LoVo (cell line): ENCODE data around the gene TEC.
"Not testable (repeated sequence)": the region's sequence is repeated elsewhere in the genome, so short reads cannot be mapped to it uniquely, and the experiment has no call there.

Source experiments
- DNase-seq: peaks from one replicate; pipeline ENCODE4 v3.0.0-alpha.2; 2016; ENCODE audit warnings: low spot score

TEC gene

DNA sequence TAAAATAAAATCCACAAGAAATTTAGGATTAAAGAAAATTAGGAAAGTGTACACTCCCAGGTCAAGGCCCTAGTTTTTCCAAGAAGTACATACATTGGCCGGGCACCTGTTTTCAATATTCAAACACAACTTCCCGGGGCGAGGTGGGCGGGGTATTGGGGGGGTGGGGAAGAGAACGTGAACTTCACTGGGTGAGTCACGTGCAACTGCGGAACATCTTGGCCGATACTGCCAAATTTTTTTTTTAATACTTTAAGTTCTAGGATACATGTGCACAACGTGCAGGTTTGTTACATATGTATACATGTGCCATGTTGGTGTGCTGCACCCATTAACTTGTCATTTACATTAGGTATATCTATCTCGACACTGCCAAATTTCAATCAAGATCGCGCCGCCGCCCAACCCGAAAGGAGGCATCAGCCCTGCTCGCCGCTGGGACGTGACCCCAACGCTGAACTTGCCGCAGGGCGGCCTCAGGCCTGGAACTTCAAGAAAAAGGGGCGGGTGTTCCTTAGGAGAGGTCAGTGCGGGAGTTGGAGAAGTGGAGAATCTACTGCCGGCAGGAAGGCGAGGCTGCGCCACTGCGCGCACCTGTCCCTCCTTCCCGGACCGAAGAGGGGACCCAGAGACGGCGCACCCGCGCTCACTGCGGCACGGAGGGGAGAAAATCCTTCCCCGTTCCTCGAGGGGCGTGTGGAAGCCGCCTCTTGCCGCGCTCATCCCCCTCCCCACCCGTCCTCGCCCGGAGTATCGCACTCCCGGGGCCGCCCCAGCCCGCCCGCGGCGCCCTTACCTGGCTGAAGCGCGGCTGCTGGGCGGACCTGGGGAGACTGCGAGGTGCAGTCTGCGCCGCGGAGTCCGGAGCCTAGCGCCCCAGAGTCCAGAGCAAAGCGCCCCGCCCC is at the start of gene TEC:
Gene TEC (minus strand): TSS at position 883 of the 905 bp plus-strand sequence. CDS start 41,224 bp downstream, outside the sequence.
- DNase-seq = peak; percentile 59

DNA sequence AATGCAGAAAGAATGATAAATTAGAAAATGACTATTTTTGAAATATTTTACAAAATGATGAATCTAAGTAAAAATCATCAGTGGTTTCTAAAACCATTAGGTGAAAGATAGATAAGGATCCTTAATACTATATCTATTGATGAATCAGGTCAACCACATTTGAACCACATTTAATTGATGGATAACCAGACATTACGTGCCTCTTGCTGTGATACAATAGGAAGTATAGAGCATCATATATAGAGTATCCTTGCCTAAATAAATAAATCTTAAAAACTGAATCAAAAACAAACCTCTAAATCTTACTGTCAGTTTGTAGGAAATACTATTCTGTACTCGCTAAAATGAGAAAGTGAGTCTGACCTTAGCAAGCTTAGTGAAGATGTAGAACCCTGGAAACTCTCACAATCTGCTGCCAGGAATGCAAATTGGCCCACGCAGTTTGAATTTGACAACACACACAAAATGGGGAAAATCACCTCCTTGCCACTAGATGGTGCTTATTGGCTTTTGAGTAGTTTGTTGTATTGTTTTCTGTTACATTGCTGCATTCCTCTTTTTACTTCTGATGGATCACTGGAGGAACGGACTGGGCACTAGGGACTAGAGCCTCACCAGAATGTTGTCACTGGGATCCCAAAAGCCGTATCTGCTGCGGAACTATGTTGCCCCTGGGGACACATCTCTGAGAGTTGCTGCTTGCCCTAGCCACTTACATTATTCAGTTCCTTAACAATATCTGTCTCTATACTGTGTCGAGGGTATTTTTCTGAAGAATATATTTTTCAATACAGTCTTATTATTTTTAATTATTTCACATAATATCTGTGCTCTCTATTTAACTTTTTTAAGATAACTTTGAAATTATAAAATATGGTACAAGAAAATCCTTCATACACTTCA is 46.3 kb upstream of the TEC start:
- DNase-seq = peak; percentile 46

DNA sequence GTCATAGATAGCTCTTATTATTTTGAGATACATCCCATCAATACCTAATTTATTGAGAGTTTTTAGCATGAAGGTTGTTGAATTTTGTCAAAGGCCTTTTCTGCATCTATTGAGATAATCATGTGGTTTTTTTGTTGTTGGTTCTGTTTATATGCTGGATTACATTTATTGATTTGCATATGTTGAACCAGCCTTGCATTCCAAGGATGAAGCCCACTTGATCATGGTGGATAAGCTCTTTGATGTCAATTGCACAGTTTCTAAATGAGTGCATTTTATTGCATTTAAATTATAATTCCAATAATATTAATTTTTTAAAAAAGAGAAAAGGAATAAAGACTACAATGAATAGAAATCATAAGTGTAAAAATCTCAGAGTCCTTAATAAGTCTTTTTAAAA is 45.1 kb upstream of the TEC start:
- not testable (repeated sequence) for DNase-seq

DNA sequence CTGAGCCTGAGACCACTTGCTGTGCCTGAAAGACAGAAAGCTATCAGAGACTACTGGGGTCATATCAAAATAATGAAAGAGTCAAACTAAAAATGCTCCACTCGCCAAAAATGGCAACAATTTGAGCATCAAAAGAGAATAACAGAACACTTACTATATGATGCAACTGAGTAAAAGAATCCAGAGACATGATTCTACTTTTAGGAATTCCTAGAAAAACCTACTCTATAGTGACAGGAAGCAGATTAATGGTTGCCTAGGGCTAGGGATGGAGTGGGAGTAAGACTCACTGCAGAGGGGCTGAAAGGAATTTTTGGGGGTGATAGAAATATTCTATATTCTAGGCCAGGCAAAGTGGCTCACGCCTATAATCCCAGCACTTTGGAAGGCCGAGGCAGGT is 42.3 kb upstream of the TEC start:
- no peak for DNase-seq

DNA sequence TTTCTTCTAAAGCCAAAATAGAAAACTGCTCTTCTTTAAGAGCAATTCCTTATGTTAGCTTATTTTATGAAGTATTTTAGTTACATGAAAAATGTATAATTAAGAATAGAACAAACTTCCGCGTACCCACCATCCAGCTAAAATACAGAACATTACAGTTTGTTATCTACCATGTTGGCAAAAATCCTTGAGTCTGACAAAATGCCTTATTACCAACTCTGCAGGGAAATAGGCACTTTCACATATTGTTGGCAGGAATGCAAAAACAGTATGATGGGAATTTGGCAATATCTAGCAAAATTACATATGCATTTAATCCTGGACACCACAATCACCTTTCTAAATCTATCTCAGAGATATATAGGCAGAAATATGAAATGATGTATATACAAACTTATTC is 39.3 kb upstream of the TEC start:
- no peak for DNase-seq

DNA sequence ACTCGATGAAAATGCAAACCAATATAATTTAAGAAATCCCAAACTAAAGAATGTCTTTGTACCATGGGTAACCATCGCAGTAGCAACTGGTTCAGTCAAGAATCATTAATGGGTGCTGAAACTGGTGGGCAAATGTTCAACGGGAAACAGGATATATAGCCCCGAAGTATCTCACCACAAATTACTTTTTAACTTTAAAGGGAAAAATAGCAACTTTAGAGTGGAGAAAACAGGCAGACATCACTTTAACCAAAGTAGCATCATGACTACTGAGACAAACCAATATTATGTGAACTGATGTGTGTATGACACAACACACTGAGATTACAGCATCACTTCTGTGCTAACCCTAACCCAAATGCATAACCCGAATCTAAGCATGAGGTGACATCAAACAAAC is 37.9 kb upstream of the TEC start:
- no peak for DNase-seq

DNA sequence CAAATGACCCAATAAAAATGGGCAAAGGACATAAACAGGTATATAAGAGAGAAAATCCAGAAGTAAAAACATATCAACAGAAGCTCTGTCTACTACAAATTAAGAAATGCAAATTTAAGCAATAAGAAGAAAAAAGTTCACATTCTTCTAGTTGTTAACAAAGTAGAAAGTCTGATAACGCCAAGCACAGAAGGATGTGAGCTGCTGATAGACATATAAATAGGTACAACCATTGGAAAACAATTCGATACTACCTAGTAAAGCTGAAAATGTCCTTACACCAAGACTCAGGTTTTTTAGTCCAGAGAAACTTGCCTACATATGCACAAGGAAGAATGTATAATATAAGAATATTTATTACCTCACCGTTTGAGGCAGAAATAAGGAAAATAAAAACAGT is 35.9 kb upstream of the TEC start:
- DNase-seq = no peak

DNA sequence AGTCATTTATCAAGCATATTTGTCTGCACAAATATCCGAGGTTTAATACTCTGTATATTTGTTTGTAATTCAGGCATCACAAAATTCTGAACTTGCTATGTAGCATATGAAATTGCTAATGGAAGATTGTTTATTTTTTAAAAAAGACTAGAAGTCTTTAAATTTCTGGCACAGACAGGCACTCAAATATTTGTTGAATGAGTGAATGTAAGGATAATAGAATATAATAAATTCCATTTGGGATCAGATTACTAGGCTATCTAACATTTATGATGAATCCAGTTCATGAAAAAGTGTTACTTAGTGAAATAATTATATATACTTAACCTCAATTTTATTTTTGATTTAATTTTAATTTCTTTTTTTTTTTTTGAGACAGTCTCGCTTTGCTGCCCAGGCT is 30.4 kb upstream of the TEC start:
- DNase-seq = no peak

DNA sequence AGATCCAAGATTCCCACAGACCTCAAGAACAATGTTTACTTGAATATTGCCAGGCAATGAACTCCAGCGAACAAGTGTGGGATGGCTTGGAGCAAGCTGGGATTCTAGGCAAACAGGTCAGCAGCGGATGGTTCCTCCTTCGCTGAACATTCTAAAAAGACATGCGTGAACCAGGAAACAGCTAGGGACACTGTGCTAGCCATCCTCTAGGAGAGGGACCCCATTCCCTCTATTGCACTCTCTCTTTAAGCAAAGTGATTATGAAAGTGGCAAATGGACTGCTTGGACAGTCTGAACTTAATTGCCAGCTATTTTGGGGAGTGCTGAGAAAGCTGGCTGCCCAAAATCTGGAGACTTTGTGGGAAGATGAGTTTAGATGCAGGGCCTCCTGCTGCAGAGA is 29.9 kb upstream of the TEC start:
- no peak for DNase-seq

DNA sequence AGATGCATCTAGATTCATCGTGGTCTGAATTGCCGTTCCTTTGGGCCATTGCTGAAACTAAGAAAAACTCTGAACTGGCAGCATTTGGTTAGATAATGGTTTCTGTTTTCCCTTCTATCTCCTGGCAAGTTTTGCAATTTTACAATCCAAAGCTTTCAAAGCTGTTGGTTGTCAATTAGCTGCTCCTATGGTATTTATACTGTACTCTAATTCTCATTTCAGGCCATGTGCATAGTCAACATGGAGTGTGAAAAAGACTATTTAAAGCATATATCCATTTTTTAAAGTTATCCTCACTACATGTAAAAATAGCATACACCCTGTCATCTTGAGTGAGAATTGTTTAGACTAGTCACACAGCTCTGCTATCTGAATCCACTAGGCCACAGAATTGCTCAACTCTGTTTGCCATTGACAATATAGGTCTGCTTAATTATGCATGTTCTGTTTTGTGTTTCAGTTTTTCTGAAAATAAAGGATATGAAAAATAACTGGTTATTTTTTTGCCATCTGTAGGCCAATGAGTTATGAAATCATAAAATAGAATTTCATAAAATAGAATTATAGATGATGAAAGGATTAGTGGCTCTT is 27.7 kb upstream of the TEC start:
- DNase-seq = no peak

DNA sequence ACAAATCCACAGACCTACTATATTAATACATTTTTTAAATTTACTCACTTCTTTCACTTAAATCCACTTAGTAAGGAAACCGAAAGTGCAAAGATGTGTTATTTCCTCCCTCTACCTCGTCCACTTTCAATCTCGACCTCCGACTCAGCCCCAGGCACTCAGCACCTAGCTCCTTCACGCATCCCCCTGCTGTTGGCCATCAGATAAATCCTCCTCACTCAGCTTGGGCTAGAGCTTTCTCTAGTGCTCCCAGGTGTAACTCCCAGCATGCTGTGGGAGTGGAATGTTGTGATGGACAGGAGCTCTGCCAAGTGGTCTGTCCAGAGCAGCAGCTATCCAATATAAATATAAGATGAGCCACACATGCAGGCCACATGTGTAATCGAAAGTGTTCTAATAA is 26.7 kb upstream of the TEC start:
- DNase-seq = no peak

DNA sequence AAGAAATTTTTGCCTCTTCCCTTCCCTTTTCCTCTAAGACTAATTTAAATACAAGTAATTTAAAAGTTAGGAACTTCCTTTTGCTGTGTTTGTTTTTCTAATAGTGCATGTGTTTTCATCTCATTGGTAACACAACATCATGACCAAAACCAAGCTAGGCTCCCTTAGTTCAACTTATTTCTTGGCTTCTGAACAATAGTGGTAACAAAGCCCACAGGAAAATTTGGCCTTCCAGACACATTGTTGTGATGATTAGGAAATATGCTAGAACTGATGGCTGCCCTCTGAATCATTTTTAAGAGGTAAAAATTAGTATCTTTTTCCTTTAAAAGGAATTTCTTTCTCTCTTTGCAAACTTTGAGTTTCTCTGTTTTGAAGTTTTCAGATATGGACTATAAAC is 25.5 kb upstream of the TEC start:
- no peak for DNase-seq

DNA sequence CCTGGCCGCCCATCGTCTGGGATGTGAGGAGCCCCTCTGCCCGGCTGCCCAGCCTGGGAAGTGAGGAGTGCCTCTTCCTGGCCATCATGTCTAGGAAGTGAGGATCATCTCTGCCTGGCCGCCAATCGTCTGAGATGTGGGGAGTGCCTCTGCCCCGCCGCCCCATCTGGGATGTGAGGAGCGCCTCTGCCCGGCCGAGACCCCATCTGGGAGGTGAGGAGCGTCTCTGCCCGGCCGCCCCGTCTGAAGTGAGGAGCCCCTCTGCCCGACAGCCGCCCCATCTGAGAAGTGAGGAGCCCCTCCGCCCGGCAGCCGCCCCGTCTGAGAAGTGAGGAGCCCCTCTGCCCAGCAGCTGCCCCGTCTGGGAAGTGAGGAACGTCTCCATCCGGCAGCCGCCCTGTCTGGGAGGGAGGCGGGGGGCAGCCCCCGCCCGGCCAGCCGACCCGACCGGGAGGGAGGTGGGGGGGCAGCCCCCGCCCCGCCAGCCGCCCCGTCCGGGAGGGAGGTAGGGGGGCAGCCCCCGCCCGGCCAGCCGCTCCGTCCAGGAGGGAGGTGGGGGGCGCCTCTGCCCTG is 22.7 kb upstream of the TEC start:
- not testable (repeated sequence) for DNase-seq

DNA sequence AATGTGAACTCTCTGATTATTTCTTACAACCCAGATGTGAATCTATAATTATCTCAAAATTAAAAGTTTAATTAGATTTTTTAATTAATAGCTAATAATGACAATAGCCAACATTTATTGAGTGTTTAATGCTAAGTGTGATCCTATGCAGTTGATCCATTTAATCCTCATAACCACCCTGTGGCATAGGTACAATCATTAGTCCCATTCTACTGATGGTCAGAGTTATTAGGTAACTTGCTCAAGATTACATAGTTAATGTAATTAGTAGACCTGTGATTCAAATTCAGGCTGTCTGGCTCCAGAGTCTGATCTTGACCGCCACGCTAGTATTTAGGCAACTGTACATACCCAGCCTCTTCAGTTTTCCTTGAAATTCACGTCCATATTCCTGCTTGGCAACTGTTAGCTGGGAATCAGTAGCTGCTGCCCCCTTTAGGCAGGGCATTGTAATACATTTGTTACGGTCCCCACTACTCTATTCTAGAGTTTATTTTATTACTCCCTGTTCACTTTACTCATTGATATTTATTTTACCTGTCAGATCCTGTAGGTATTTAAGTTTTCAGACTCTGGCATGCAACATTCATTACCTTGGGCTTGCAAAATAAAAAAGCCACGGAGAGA is 20.6 kb upstream of the TEC start:
- peak; percentile 46 for DNase-seq

DNA sequence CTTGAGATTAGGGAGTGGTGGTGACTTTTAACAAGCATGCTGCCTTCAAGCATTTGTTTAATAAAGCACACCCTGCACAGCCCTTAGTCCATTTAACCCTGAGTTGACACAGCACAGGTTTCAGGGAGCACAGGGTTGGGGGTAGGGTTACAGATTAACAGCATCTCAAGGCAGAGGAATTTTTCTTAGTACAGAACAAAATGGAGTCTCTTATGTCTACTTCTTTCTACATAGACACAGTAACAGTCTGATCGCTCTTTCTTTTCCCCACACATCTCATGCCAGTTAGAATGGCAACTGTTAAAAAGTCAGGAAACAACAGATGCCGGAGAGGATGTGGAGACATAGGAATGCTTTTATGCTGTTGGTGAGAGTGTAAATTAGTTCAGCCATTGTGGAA is 16.4 kb upstream of the TEC start:
- DNase-seq = not testable (repeated sequence)

DNA sequence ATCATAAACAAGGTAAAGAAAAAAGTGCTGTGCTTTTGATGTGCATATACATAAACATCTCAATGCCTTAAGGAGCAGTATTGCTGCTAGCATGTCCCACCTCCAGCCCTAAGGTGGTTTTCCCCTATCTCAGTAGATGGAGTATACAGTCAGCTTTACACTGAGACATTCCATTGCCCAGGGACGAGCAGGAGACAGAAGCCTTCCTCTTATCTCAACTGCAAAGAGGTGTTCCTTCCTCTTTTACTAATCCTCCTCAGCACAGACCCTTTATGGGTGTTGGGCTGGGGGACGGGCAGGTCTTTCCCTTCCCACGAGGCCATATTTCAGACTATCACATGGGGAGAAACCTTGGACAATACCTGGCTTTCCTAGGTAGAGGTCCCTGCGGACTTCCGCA is 16.0 kb upstream of the TEC start:
- not testable (repeated sequence) for DNase-seq

DNA sequence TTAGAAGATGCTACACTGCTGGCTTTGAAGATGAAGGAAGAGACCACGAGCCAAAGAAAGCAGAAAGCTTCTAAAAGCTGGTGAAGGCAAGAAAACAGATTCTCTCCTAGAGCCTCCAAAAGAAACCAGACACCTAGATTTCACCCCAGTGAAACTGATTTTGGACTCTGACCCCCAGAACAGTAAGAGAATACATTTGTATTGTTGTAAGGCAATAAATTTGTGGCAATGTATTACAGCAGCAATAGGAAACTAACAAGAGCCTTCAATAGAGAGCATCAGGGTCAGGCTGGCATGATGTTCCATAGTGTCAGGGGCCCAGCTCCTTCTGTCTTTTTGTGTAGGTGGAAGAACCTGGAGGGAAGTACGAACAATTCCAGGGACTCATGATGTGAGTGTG is 6.0 kb upstream of the TEC start:
- DNase-seq = no peak

DNA sequence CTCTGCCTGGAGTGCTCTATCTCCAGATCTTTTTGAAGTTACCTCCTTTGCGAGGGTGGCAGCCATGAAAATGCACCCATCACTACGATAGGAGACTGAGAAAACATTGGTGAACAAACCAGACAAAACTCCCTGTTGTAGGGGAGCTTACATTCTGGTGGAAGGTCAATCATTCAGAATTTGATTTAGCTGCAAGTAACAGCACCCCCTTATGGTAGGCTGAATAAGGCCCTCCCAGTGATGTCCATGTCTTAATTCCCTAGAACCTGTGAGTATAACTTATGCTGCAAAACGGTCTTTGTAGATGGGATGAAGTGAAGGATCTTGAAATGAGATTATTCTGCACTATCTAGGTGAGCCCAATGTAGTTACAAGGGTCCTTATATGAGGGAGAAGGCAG is 5.6 kb upstream of the TEC start:
- DNase-seq = no peak

DNA sequence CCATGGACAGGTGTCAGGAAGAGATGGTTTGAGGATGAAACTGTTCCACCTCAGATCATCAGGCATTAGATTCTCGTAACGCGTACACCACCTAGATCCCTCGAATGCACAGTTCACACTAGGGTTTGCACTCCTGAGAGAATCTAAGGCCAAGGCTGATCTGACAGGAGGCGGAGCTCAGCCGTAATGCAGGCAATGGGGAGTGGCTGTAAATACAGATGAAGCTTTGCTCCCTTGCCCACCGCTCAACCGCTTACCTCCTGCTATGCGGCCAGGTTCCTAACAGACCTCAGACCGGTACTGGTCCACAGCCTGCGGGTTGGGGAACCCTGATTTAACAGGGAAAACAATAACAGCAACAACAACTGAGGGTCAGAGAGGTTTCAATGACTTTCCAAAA is 2.0 kb upstream of the TEC start:
- no peak for DNase-seq

DNA sequence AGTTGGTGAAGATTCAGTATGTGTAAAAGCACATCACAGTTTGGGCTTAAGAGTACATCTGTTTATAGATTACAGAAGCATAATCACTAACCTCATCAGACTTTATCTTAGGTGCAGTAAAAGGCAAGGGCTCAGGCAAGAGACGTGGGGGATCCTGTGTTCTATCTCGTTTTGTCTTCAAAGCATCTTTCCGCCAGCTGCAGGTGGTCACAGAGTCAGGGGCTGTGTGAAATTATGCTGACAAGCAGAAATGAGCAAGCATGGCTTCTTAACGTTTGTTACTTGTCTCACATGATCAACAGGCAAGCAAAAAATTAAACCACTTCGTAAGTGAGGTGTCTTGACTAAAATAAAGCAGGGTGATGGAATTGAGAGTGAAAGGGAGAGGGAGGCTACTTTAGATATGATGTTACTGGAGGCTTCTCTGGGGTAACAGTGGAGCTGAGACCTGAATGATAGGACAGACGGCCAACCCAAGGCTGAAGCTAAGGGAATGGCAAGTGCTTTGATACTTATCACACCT is 1.4 kb upstream of the TEC start:
- DNase-seq = no peak

DNA sequence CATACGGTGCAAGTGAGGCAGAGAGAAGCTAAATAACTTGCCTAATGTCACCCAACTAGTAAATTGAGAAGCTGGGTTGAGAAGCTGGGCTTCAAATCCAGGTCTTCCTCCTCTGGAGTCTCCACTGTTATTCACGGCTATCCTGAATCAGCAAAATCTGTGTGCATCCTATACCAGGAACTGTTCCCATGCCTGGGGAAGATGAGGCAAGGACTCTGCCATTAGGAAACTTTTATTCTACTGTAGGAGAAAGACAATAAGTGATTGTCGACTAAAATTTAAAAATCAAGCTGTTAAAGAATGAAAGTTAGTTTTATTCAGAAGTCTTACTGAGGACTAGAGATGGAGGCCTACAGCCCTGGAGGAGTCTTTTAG is 872 bp upstream of the TEC start:
- no peak for DNase-seq
